ENCODE data around the gene ZMIZ1.
A peak's percentile ranks its signal among the peaks of the same experiment; 100 is the strongest.
"Not testable (repeated sequence)": the region's sequence is repeated elsewhere in the genome, so short reads cannot be mapped to it uniquely, and the experiment has no call there.

The ZMIZ1 gene

GRCh38 chr10:79323602-79324001 lies 254.8 kb downstream of the ZMIZ1 start:
- DNase-seq (ENCODE audit: low spot score): no peak

- no peak for DNase-seq (ENCODE audit: low spot score)
Observed at GRCh38 chr10:79324032-79324695, 255.4 kb downstream of the ZMIZ1 start.

- DNase-seq (ENCODE audit: low spot score): no peak
Observed at GRCh38 chr10:79326361-79327089, 257.8 kb downstream of the ZMIZ1 start.

- no peak for DNase-seq (ENCODE audit: low spot score)
Observed at GRCh38 chr10:79327090-79327457, 258.3 kb downstream of the ZMIZ1 start.

- no peak for DNase-seq (ENCODE audit: low spot score)
Observed at GRCh38 chr10:79328147-79328701, 259.5 kb downstream of the ZMIZ1 start.

- no peak for DNase-seq (ENCODE audit: low spot score)
Observed at GRCh38 chr10:79328737-79329504, 260.2 kb downstream of the ZMIZ1 start.

GRCh38 chr10:79329529-79329928 lies 260.8 kb downstream of the ZMIZ1 start:
- DNase-seq (ENCODE audit: low spot score): no peak

GRCh38 chr10:79331226-79331625 lies 262.5 kb downstream of the ZMIZ1 start:
- no peak for DNase-seq (ENCODE audit: low spot score)

- DNase-seq (ENCODE audit: low spot score): peak; percentile 82
Observed at GRCh38 chr10:79331709-79332108, 262.9 kb downstream of the ZMIZ1 start.

GRCh38 chr10:79332610-79333315 lies 264.0 kb downstream of the ZMIZ1 start:
- not testable (repeated sequence) for DNase-seq (ENCODE audit: low spot score)

GRCh38 chr10:79333513-79333912 lies 264.7 kb downstream of the ZMIZ1 start:
- DNase-seq (ENCODE audit: low spot score): no peak

- DNase-seq (ENCODE audit: low spot score): no peak
Observed at GRCh38 chr10:79334573-79334972, 265.8 kb downstream of the ZMIZ1 start.

GRCh38 chr10:79335094-79335469 lies 266.3 kb downstream of the ZMIZ1 start:
- DNase-seq (ENCODE audit: low spot score): no peak

GRCh38 chr10:79335470-79336235 lies 266.9 kb downstream of the ZMIZ1 start:
- DNase-seq (ENCODE audit: low spot score): no peak

GRCh38 chr10:79336276-79336675 lies 267.5 kb downstream of the ZMIZ1 start:
- no peak for DNase-seq (ENCODE audit: low spot score)

- no peak for DNase-seq (ENCODE audit: low spot score)
Observed at GRCh38 chr10:79336739-79337138, 268.0 kb downstream of the ZMIZ1 start.

GRCh38 chr10:79337783-79338469 lies 269.2 kb downstream of the ZMIZ1 start:
- DNase-seq (ENCODE audit: low spot score): not testable (repeated sequence)

GRCh38 chr10:79339266-79339665 lies 270.5 kb downstream of the ZMIZ1 start:
- no peak for DNase-seq (ENCODE audit: low spot score)

- DNase-seq (ENCODE audit: low spot score): no peak
Observed at GRCh38 chr10:79340646-79341244, 272.0 kb downstream of the ZMIZ1 start.

GRCh38 chr10:79342295-79342761 lies 273.6 kb downstream of the ZMIZ1 start:
- DNase-seq (ENCODE audit: low spot score): no peak

All from hepatic stellate cell (primary cell).